ENCODE results near the gene NEK10.

The NEK10 gene

GRCh38 chr3:27220166-27220565 lies 149.0 kb downstream of the NEK10 start:
- no peak for DNase-seq

GRCh38 chr3:27219127-27219845 lies 149.9 kb downstream of the NEK10 start:
- DNase-seq: no peak

- DNase-seq: no peak
Measured at GRCh38 chr3:27216955-27217552, 152.1 kb downstream of the NEK10 start.

GRCh38 chr3:27216295-27216855 lies 152.8 kb downstream of the NEK10 start:
- no peak for DNase-seq

- no peak for DNase-seq
Measured at GRCh38 chr3:27213450-27213849, 155.7 kb downstream of the NEK10 start.

GRCh38 chr3:27209617-27210264 lies 159.4 kb downstream of the NEK10 start:
- DNase-seq: no peak

- DNase-seq: no peak
Measured at GRCh38 chr3:27208961-27209616, 160.1 kb downstream of the NEK10 start.

GRCh38 chr3:27202959-27203358 lies 166.2 kb downstream of the NEK10 start:
- no peak for DNase-seq

- no peak for DNase-seq
Measured at GRCh38 chr3:27201492-27201891, 167.7 kb downstream of the NEK10 start.

- no peak for DNase-seq
Measured at GRCh38 chr3:27200721-27201489, 168.3 kb downstream of the NEK10 start.

GRCh38 chr3:27194861-27195483 lies 174.2 kb downstream of the NEK10 start:
- DNase-seq: no peak

GRCh38 chr3:27193056-27193455 lies 176.1 kb downstream of the NEK10 start:
- no peak for DNase-seq

GRCh38 chr3:27186013-27186412 lies 183.2 kb downstream of the NEK10 start:
- DNase-seq: no peak

GRCh38 chr3:27185231-27185989 lies 183.8 kb downstream of the NEK10 start:
- DNase-seq: no peak

- no peak for DNase-seq
Measured at GRCh38 chr3:27184261-27184660, 184.9 kb downstream of the NEK10 start.

GRCh38 chr3:27176256-27176655 lies 192.9 kb downstream of the NEK10 start:
- no peak for DNase-seq

GRCh38 chr3:27174530-27174929 lies 194.7 kb downstream of the NEK10 start:
- DNase-seq: no peak

- no peak for DNase-seq
Measured at GRCh38 chr3:27171113-27171512, 198.1 kb downstream of the NEK10 start.

GRCh38 chr3:27166888-27167287 lies 202.3 kb downstream of the NEK10 start:
- no peak for DNase-seq

- no peak for DNase-seq
Measured at GRCh38 chr3:27165321-27165721, 203.9 kb downstream of the NEK10 start.

- DNase-seq: no peak
Measured at GRCh38 chr3:27160779-27161287, 208.3 kb downstream of the NEK10 start.

Data from activated naive CD4-positive, alpha-beta T cell treated with anti-CD3 and anti-CD28 coated beads, Interleukin-2, amount 50 U/mL, for 16 hours (primary cell).